GM11168 (cell line): ENCODE data around the gene XBP1.
"Not testable (repeated sequence)": the region's sequence is repeated elsewhere in the genome, so short reads cannot be mapped to it uniquely, and the experiment has no call there.

Experiments
- in situ Hi-C: fragments of 300-500 bp; cut with MboI; formaldehyde crosslinking; loops from one replicate; pipeline ENCODE4 v1.12.0; 2022; ENCODE audit warnings: low sequenced_read_pairs; ENCODE audit not compliant: unreplicated experiment

The XBP1 gene

GRCh38 chr22:28761449-28761755 is 39.0 kb downstream of the XBP1 start:
- in situ Hi-C loops: no loop called here

GRCh38 chr22:28759861-28760560 is 40.4 kb downstream of the XBP1 start:
- in situ Hi-C loops: no loop called here

- in situ Hi-C loops: not testable (repeated sequence)
Observed at GRCh38 chr22:28754512-28754911, 45.9 kb downstream of the XBP1 start.

GRCh38 chr22:28750471-28750881 is 49.9 kb downstream of the XBP1 start:
- in situ Hi-C loops: no loop called here
